Measurements from ENCODE around the gene SORCS2. TPM values are rescaled to one million over a fixed set of nuclear protein-coding genes. Genes with fewer than 3 reads are reported as not detected.

The SORCS2 gene
- total RNA-seq, 1 experiment from 2014 or later, result 0.06 TPM

GRCh38 chr4:7444314-7444713, 252.0 kb downstream of the SORCS2 start:
- no TSS peak for BruUV-seq (replicated peaks)
- no peak for TF ChIP-seq EZH2 (IDR thresholded peaks at IDR 0.05; ENCODE audit: borderline replicate concordance, low read depth, low read length, poor library complexity, severe bottlenecking)
- TF ChIP-seq, protein P1, sequence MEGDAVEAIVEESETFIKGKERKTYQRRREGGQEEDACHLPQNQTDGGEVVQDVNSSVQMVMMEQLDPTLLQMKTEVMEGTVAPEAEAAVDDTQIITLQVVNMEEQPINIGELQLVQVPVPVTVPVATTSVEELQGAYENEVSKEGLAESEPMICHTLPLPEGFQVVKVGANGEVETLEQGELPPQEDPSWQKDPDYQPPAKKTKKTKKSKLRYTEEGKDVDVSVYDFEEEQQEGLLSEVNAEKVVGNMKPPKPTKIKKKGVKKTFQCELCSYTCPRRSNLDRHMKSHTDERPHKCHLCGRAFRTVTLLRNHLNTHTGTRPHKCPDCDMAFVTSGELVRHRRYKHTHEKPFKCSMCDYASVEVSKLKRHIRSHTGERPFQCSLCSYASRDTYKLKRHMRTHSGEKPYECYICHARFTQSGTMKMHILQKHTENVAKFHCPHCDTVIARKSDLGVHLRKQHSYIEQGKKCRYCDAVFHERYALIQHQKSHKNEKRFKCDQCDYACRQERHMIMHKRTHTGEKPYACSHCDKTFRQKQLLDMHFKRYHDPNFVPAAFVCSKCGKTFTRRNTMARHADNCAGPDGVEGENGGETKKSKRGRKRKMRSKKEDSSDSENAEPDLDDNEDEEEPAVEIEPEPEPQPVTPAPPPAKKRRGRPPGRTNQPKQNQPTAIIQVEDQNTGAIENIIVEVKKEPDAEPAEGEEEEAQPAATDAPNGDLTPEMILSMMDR (conservative IDR thresholded peaks at IDR 0.05; ENCODE audit: low read depth, low read length), result no peak
- POLR2A ChIA-PET (ENCODE audit: low non-redundant PET), result no interaction called here

DNA sequence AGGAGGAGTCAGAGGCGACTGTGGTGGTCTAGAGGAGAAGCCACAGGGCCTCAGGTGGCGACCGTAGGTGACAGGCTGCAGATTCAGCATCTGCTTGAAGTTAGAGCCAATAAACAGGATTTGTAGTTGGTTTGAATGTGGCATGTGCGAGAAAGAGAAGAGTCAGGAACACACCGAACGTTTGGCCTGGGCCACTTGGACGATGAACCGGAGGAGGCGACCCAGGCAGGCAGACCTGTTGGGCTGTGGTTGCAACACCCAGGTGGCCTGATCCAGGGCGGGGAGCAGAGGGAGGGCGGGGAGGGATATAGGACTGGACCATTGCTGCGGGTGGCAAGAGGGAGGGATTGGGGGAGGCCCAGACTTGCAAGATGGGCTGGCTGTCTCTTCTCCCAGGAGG, 252.4 kb downstream of the SORCS2 start:
- POLR2A ChIA-PET (ENCODE audit: low non-redundant PET), result no interaction called here
- H3K4me3 ChIP-seq (ENCODE audit: low read depth, low read length, poor library complexity, severe bottlenecking), result no peak overlapping the region
- intact Hi-C loops (cut with micrococcal nuclease; ENCODE audit: unreplicated experiment), result no loop called here
- DNase-seq (ENCODE audit: low spot score), result no peak
- H3K27ac ChIP-seq (ENCODE audit: low read depth, low read length, poor library complexity, severe bottlenecking), result no peak overlapping the region
- BruUV-seq (replicated peaks), result no TSS peak
- CTCF ChIA-PET, result no interaction called here
- no peaks in the 10 kb centered on the region for H3K36me3 ChIP-seq (ENCODE audit: insufficient read depth, low read length, poor library complexity, severe bottlenecking)
- H3K4me1 ChIP-seq (ENCODE audit: insufficient read depth, low read length, poor library complexity, severe bottlenecking), result no peaks in the 10 kb centered on the region
- no peak for TF ChIP-seq EZH2 (IDR thresholded peaks at IDR 0.05; ENCODE audit: borderline replicate concordance, low read depth, low read length, poor library complexity, severe bottlenecking)
- TF ChIP-seq, protein P1 (conservative IDR thresholded peaks at IDR 0.05; ENCODE audit: low read depth, low read length), result no peak
- no peaks in the 10 kb centered on the region for H3K9me3 ChIP-seq (ENCODE audit: low read depth, low read length, poor library complexity, severe bottlenecking)
- peaks cover 3% of the 10 kb centered on the region for H3K27me3 ChIP-seq (replicated peaks; ENCODE audit: insufficient read depth, low read depth, low read length, poor library complexity)

More at GRCh38 chr4:7444314-7444713, 252.0 kb downstream of the SORCS2 start:
- no peak overlapping the region for H3K4me3 ChIP-seq (ENCODE audit: low read depth, low read length, poor library complexity, severe bottlenecking)
- intact Hi-C loops (cut with micrococcal nuclease; ENCODE audit: unreplicated experiment), result no loop called here
- no peak overlapping the region for H3K27ac ChIP-seq (ENCODE audit: low read depth, low read length, poor library complexity, severe bottlenecking)
- no peaks in the 10 kb centered on the region for H3K9me3 ChIP-seq (ENCODE audit: low read depth, low read length, poor library complexity, severe bottlenecking)
- CTCF ChIA-PET, result no interaction called here
- no peaks in the 10 kb centered on the region for H3K4me1 ChIP-seq (ENCODE audit: insufficient read depth, low read length, poor library complexity, severe bottlenecking)
- H3K36me3 ChIP-seq (ENCODE audit: insufficient read depth, low read length, poor library complexity, severe bottlenecking), result no peaks in the 10 kb centered on the region
- peaks cover 3% of the 10 kb centered on the region for H3K27me3 ChIP-seq (replicated peaks; ENCODE audit: insufficient read depth, low read depth, low read length, poor library complexity)
- DNase-seq (ENCODE audit: low spot score), result no peak

GRCh38 chr4:7447236-7447635, 254.9 kb downstream of the SORCS2 start:
- ChIA-PET CTCF (no interaction called here), POLR2A (ENCODE audit: low non-redundant PET) (no interaction called here)
- Histone ChIP-seq H3K9me3 (ENCODE audit: low read depth, low read length, poor library complexity, severe bottlenecking) (no peaks in the 10 kb centered on the region), H3K27ac (ENCODE audit: low read depth, low read length, poor library complexity, severe bottlenecking) (no peak overlapping the region), H3K27me3 (replicated peaks; ENCODE audit: insufficient read depth, low read depth, low read length, poor library complexity) (peaks cover 3% of the 10 kb centered on the region), H3K4me1 (ENCODE audit: insufficient read depth, low read length, poor library complexity, severe bottlenecking) (no peaks in the 10 kb centered on the region), H3K4me3 (ENCODE audit: low read depth, low read length, poor library complexity, severe bottlenecking) (no peak overlapping the region), H3K36me3 (ENCODE audit: insufficient read depth, low read length, poor library complexity, severe bottlenecking) (no peaks in the 10 kb centered on the region)
- DNase-seq (ENCODE audit: low spot score), result no peak
- no TSS peak for BruUV-seq (replicated peaks)
- TF ChIP-seq, protein P1 (conservative IDR thresholded peaks at IDR 0.05; ENCODE audit: low read depth, low read length), result no peak
- no peak for TF ChIP-seq EZH2 (IDR thresholded peaks at IDR 0.05; ENCODE audit: borderline replicate concordance, low read depth, low read length, poor library complexity, severe bottlenecking)
- intact Hi-C loops (cut with micrococcal nuclease; ENCODE audit: unreplicated experiment), result no loop called here

Data from A673 (cell line).